Peyer's patch (tissue), 4 donors: ENCODE results near the gene DOCK1. TPM values are rescaled to one million over a fixed set of nuclear protein-coding genes. Genes with fewer than 3 reads are reported as not detected.

Source experiments
- DNase-seq, 3 donors: peaks; one replicate each; pipeline ENCODE4 v3.0.0-alpha.2; 2017 to 2019
- H3K27ac ChIP-seq, 4 donors: fragments of 200-600 bp; sonication (generic); one replicate each; pipeline ENCODE4 v1.5.1; 2016 to 2019
- H3K27me3 ChIP-seq, 2 donors: fragments of 200-600 bp; sonication (generic); one replicate each; pipeline ENCODE4 v1.5.1; 2019
- H3K36me3 ChIP-seq, 3 donors: fragments of 200-600 bp; sonication (generic); one replicate each; pipeline ENCODE4 v1.5.1; 2016 to 2019
- H3K4me1 ChIP-seq, 4 donors: fragments of 200-600 bp; sonication (generic); one replicate each; pipeline ENCODE4 v1.5.1; 2016 to 2019
- H3K4me3 ChIP-seq, 4 donors: fragments of 200-600 bp; sonication (generic); 1 replicate in 3 of 4; 2 replicates in 1 of 4; pipeline ENCODE4 v1.5.1; 2016 to 2019; ENCODE audit warnings: mild to moderate bottlenecking in 1 of 4
- H3K9me3 ChIP-seq, 4 donors: fragments of 200-600 bp; sonication (generic); one replicate each; pipeline ENCODE4 v1.5.1; 2016 to 2019; ENCODE audit warnings: mild to moderate bottlenecking in 1 of 4
- CTCF ChIP-seq, 6 experiments: fragments of 450-650 bp in 4 of 6; fragments of 200-600 bp in 2 of 6; sonication (generic) in 1 of 6; IDR thresholded peaks; one replicate each; pipeline ENCODE4 v1.5.1; 2017 to 2019; ENCODE audit warnings: antibody characterized with exemption in 6 of 6, mild to moderate bottlenecking in 3 of 6, moderate library complexity in 1 of 6
- POLR2A ChIP-seq, 2 donors: fragments of 450-650 bp; IDR thresholded peaks; one replicate each; pipeline ENCODE4 v1.5.1; 2017; ENCODE audit warnings: antibody characterized with exemption in 2 of 2, mild to moderate bottlenecking in 2 of 2, moderate library complexity in 2 of 2
- total RNA-seq, 4 donors: library from RNA; depleted of rRNA; stranded (reverse); fragments of >200 nt; gene quantifications; one replicate each; pipeline ENCODE4 v1.1.0, GENCODE V29; 2016

DOCK1 gene
- total RNA-seq, 4 donors from 2014 or later, result 42.0 to 117 (median 92.2) TPM

- Histone ChIP-seq H3K36me3 (peaks cover 0 to under 1% (median 0%) of the 10 kb centered on the region in 3 donors), H3K4me1 (no peaks in the 10 kb centered on the region), H3K9me3 (no peaks in the 10 kb centered on the region), H3K4me3 (no peak overlapping the region), H3K27ac (no peak overlapping the region), H3K27me3 (no peaks in the 10 kb centered on the region)
- TF ChIP-seq CTCF (IDR thresholded peaks at IDR 0.05) (no peak), POLR2A (IDR thresholded peaks at IDR 0.05) (no peak)
- DNase-seq, result no peak
Measured at GRCh38 chr10:127242914-127243313, 337.7 kb downstream of the DOCK1 start.

GRCh38 chr10:127243490-127244272 lies 338.5 kb downstream of the DOCK1 start:
- no peak overlapping the region for H3K27ac ChIP-seq
- no peaks in the 10 kb centered on the region for H3K4me1 ChIP-seq
- DNase-seq, result peak in 1 of 3 donors; percentile 56
- H3K9me3 ChIP-seq, result no peaks in the 10 kb centered on the region
- H3K4me3 ChIP-seq, result no peak overlapping the region
- peaks cover 0 to 8% (median 3%) of the 10 kb centered on the region in 3 donors for H3K36me3 ChIP-seq
- TF ChIP-seq CTCF (IDR thresholded peaks at IDR 0.05), result peak in 4 of 6 experiments; percentile 18 to 42 (median 33)
- no peak for TF ChIP-seq POLR2A (IDR thresholded peaks at IDR 0.05)
- H3K27me3 ChIP-seq, result no peaks in the 10 kb centered on the region

GRCh38 chr10:127245456-127245855 lies 340.2 kb downstream of the DOCK1 start:
- H3K27me3 ChIP-seq, result no peaks in the 10 kb centered on the region
- TF ChIP-seq POLR2A (IDR thresholded peaks at IDR 0.05) (no peak), CTCF (IDR thresholded peaks at IDR 0.05) (no peak)
- H3K9me3 ChIP-seq, result no peaks in the 10 kb centered on the region
- DNase-seq, result no peak
- no peak overlapping the region for H3K4me3 ChIP-seq
- H3K27ac ChIP-seq, result no peak overlapping the region
- H3K36me3 ChIP-seq, result peaks cover 0 to 13% (median 3%) of the 10 kb centered on the region in 3 donors
- no peaks in the 10 kb centered on the region for H3K4me1 ChIP-seq

GRCh38 chr10:127250031-127250430 lies 344.8 kb downstream of the DOCK1 start:
- no peaks in the 10 kb centered on the region for H3K9me3 ChIP-seq
- H3K27me3 ChIP-seq, result no peaks in the 10 kb centered on the region
- H3K4me3 ChIP-seq, result no peak overlapping the region
- peaks cover 0 to 17% (median 3%) of the 10 kb centered on the region in 3 donors for H3K36me3 ChIP-seq
- no peak for DNase-seq
- TF ChIP-seq POLR2A (IDR thresholded peaks at IDR 0.05) (no peak), CTCF (IDR thresholded peaks at IDR 0.05) (no peak)
- no peaks in the 10 kb centered on the region for H3K4me1 ChIP-seq
- no peak overlapping the region for H3K27ac ChIP-seq

- Histone ChIP-seq H3K36me3 (peaks cover 0 to 21% (median 3%) of the 10 kb centered on the region in 3 donors), H3K27ac (no peak overlapping the region), H3K4me3 (no peak overlapping the region), H3K4me1 (no peaks in the 10 kb centered on the region), H3K27me3 (no peaks in the 10 kb centered on the region), H3K9me3 (no peaks in the 10 kb centered on the region)
- no peak for TF ChIP-seq POLR2A (IDR thresholded peaks at IDR 0.05)
- TF ChIP-seq CTCF (IDR thresholded peaks at IDR 0.05), result no peak
- no peak for DNase-seq
Measured at GRCh38 chr10:127252818-127253217, 347.6 kb downstream of the DOCK1 start.
